Measurements from ENCODE around the gene ROCK1.
"Not testable (repeated sequence)": the region's sequence is repeated elsewhere in the genome, so short reads cannot be mapped to it uniquely, and the experiment has no call there.

Gene ROCK1

DNA sequence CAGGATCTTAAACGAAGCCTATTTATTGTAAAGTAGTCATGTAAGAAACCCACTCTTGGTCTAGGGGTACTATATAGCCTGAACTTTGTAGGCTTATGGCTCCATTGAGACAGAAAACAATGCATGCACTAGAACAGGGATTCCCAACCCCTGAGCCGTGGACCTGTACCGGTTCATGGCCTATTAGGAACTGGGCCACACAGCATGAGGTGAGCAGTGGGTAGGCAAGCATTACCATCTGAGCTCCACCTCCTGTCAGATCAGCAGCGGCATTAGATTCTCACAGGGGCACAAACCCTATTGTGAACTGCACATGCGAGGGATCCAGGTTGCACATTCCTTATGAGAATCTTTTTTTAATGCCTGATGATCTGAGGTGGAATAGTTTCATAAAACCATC is 59.2 kb downstream of the ROCK1 start:
- no peak for DNase-seq (ENCODE audit: low read depth)

DNA sequence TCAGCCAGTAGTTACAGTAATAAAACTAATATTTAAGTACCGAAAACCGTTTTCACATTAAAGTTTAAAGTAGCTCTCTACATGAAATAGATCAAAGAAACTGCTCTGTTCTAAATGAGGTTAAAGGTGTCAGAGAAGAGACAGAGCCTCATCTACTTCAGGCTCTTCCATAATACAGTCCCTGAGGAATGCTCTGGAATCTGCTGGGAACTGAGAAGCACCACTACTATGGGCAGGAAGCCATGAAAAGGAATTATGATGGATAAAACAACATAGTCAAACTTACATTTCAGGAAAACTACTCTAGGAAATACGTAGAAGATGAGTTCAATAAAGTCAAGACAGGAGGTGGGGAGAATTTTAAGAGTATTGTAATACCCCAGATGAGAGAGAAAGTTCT is 60.0 kb downstream of the ROCK1 start:
- no peak for DNase-seq (ENCODE audit: low read depth)

DNA sequence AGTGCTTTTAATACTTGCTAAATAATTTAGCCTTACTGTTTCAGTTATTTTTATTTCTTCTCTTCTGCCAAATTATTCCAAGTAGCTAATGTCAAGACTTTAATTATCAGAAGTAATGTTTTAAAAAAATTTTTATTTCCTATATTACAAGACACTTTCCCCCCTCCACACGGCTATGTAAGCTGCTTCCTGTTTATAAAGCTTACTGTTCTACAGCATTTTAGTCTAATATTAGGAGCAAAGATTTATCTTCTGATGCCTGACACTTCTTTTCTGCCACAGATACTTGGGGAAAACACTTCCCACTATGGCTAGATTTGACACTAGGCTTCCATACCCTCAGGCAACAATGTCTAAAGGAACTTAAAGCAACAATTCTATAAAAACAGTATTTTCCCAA is 62.3 kb downstream of the ROCK1 start:
- DNase-seq (ENCODE audit: low read depth): no peak

DNA sequence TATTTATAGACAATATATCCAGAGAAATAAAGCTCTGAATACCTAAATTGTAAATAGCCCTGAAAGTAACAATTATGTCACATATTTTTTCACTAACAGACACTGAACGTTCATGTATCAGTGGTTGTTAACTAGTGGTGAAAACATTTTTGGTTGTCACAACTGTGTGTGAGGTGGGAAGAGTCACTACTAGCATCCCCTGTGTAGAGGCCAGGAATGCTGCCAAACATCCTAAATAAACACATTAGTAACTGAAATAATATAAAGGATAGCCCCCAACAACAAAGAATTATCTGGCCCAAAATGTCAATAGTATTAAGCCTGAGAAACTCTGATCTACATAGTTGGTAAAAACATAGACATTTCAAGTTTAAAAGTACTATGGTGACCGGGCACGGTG is 64.5 kb downstream of the ROCK1 start:
- no peak for DNase-seq (ENCODE audit: low read depth)

- no peak for DNase-seq (ENCODE audit: low read depth)
Measured at GRCh38 chr18:21040466-21040865, 71.1 kb downstream of the ROCK1 start.

GRCh38 chr18:21038201-21038600 is 73.4 kb downstream of the ROCK1 start:
- no peak for DNase-seq (ENCODE audit: low read depth)

DNA sequence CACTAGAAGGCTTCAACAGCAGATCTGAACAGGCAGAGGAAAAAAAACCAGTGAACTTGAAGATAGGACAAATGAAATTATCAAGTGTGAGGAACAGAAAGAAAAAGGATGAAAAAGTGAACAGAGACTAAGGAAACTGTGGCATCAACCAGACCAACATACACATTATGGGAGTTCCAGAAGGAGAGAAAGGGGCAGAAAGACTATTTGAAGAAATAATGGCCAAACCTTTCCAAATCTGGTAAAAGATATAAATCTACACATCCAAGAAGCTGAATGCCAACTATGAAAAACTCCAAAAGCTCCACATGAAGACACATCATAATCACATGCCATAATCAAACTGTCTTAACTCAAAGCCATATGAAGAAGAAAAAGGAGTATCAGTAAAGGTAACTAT is 79.8 kb downstream of the ROCK1 start:
- DNase-seq (ENCODE audit: low read depth): no peak

- not testable (repeated sequence) for DNase-seq (ENCODE audit: low read depth)
Measured at GRCh38 chr18:21018257-21018656, 93.4 kb downstream of the ROCK1 start.

DNA sequence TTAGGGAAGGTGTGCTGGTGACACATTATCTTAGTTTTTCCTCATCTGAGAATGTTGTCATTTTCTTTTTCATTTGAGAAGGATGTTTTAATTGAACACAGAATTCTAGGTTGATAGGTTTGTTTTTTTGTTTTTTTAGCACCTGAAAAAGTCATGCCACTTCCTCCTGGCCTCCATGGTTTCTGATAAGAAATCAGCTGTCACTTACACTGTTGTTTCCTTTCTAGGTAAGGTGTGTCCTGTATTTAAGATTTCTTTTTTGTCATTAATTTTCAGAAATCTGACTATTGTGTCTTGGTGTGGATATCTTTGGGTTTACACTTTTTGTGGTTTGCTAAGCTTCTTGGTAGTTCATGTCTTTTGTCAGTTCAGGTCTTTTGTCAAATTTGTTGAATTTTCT is 99.3 kb downstream of the ROCK1 start:
- DNase-seq (ENCODE audit: low read depth): no peak

DNA sequence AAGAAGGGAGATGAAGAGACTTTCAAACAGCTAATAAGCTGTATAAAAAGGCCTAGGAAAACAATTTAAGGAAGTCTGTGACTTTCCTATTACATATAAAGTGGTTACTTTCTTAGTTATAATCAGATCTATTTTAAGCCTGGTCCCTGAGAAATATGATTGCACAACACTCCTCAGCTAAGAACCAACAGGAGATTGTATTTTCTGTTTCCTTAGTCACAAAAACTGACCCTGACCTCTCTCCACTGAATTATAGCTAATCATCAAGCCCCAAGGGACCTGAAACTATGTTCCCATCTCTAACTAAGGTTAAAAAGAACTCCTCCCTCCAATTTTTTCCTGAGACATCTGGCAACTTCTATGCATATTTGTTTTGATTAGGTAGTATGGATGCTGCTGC is 106.9 kb downstream of the ROCK1 start:
- no peak for DNase-seq (ENCODE audit: low read depth)

- no peak for DNase-seq (ENCODE audit: low read depth)
Measured at GRCh38 chr18:21000667-21001066, 110.9 kb downstream of the ROCK1 start.

DNA sequence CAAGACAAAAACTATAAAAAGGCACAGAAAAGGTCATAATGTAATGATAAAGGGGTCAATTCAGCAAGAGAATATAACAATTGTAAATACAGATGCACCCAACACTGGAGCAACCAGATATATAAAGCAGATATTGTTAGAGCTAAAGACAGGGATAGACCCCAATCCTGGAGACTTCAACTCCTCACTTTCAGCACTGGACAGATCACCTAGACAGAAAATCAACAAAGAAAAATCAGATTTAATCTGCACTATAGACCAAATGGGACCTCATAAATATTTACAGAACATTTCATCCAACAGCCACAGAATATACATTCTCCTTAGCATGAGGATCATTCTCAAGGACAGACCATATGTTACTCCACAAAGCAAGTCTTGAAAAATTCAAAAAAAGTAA is 114.2 kb downstream of the ROCK1 start:
- no peak for DNase-seq (ENCODE audit: low read depth)

- DNase-seq (ENCODE audit: low read depth): no peak
Measured at GRCh38 chr18:20996418-20996817, 115.2 kb downstream of the ROCK1 start.

GRCh38 chr18:20988726-20989125 is 122.9 kb downstream of the ROCK1 start:
- DNase-seq (ENCODE audit: low read depth): no peak

DNA sequence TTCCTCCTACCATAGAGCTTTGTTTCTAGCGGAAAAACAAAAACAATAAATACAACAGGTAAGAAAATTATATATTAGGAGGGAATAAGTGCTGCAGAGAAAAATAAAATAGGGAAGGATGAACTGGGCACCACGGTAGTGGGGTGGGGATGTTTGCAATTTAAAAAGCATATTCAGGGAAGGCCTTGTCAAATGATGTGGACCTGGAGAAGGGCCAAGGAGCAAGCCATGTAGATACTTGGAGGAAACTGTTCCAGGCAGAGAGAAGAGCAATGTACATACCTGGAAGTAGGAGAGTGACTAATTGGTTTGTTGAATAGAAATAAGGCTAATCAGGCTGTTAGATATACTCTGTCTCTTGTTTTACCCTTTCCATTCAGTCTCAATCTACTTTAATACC is 136.5 kb downstream of the ROCK1 start:
- no peak for DNase-seq (ENCODE audit: low read depth)

DNA sequence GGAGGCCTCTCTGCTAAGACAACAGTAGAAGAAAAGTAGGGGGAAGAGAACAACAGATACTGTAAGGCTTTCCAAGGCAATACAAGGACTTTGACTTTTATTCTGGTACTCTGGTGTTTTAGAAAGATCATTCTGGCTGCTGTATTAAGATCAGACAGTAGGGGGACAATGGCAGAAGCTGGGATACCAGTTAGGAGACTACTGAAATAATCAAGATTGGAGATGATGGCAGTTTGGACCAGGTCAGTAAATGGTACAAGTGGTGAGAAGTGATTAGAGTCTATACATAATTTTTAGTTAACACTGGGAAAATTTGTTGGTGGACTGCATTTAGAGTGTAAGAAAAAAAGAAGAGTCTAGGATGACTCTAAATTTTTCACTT is 139.7 kb downstream of the ROCK1 start:
- DNase-seq (ENCODE audit: low read depth): no peak

DNA sequence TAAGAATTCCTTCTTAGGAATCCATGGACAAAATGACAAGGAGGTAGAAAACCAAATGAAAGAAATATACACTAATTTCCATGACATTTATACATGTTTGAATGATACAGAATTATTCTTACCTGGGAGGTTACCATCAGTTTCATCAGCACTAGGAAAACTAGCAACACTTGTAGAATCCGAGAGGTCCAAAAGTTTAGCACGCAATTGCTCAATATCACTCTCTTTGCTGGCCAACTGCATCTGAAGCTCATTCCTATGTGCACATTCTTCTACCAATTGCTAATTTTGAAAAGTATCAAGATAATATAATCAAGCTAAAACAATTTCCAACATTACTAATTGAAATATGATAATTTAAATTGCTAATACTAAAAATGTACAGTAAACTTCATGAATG is 144.8 kb downstream of the ROCK1 start:
- DNase-seq (ENCODE audit: low read depth): no peak

DNA sequence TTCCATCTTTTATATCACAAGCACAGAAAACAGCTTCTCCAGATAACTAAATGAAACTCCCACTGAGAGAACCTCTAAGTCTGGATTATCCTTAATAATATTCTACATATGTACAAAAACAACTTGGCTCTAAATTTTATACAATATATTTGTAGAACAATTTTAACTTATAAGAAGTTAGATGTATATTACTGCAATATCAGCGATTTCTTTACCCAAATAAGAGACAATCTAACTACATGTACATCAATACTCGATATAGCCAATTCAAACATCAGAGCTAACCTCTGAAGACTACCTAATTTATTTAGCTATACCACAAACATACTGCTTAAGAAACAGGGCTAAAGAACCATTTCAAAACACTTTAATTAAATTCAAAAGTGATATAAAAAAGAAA is 148.6 kb downstream of the ROCK1 start:
- no peak for DNase-seq (ENCODE audit: low read depth)

DNA sequence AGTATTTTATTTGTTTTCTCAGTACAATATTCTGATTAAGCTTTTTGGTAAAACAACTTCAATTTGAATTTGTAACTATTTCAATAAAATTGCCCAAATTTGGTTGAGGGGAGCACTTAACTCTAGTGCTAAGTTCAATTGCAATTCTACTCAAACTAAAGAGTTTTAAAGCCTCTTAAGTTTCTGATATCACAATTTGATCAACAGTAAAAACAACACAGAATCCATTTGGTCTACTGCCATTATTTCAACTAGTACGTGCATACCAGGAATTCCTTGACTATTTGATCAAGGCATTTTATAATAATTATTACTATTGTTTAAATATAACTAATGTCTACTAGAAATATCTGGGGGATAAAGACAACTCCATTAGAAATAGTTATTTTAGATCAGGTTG is 150.9 kb downstream of the ROCK1 start:
- DNase-seq (ENCODE audit: low read depth): no peak

- not testable (repeated sequence) for DNase-seq (ENCODE audit: low read depth)
Measured at GRCh38 chr18:20950827-20951226, 160.8 kb downstream of the ROCK1 start.

Data from activated T-cell treated with anti-CD3 and anti-CD28 coated beads for 1 hour (primary cell).